Endothelial cell (in vitro differentiated cells): ENCODE results near the gene FLYWCH1. TPM values are rescaled to one million over a fixed set of nuclear protein-coding genes. Genes with fewer than 3 reads are reported as not detected.

Experiments used
- DNase-seq: peaks from one replicate; pipeline ENCODE4 v3.0.0; 2021; ENCODE audit warnings: low spot score
- H3K27ac Mint-ChIP-seq: one replicate; pipeline ENCODE4 v1.8.0; 2021; ENCODE audit warnings: mixed read lengths, inconsistent platforms; ENCODE audit not compliant: unreplicated experiment
- H3K27me3 Mint-ChIP-seq: one replicate; pipeline ENCODE4 v1.8.0; 2021; ENCODE audit warnings: mild to moderate bottlenecking, moderate library complexity, mixed read lengths, inconsistent platforms; ENCODE audit not compliant: unreplicated experiment
- H3K36me3 Mint-ChIP-seq: one replicate; pipeline ENCODE4 v1.8.0; 2021; ENCODE audit warnings: mild to moderate bottlenecking, low read depth, mixed read lengths, inconsistent platforms; ENCODE audit not compliant: unreplicated experiment
- H3K4me1 Mint-ChIP-seq: one replicate; pipeline ENCODE4 v1.8.0; 2021; ENCODE audit warnings: mild to moderate bottlenecking, mixed read lengths, inconsistent platforms; ENCODE audit not compliant: unreplicated experiment
- H3K4me3 Mint-ChIP-seq: one replicate; pipeline ENCODE4 v1.8.0; 2021; ENCODE audit warnings: mild to moderate bottlenecking, mixed read lengths, inconsistent platforms; ENCODE audit not compliant: unreplicated experiment
- H3K9me3 Mint-ChIP-seq: one replicate; pipeline ENCODE4 v1.8.0; 2021; ENCODE audit warnings: mixed read lengths, inconsistent platforms; ENCODE audit not compliant: unreplicated experiment
- CTCF ChIP-seq: fragments of 200-600 bp; sonication (generic); IDR thresholded peaks from one replicate; pipeline ENCODE4 v1.5.0; 2021; ENCODE audit warnings: antibody characterized with exemption; ENCODE audit not compliant: unreplicated experiment
- total RNA-seq: library from RNA; stranded (reverse); fragmentation: NEBNext Ultra II Directional; extraction: Animal tissue kit (Norgen Biotek cat#: 25700); gene quantifications from one replicate; pipeline ENCODE4 v1.2.1, GENCODE V29; 2021; ENCODE audit not compliant: unreplicated experiment

Gene FLYWCH1
- total RNA-seq, 1 donor from 2014 or later: 50.8 TPM

GRCh38 chr16:2990891-2991290 is 79.2 kb downstream of the FLYWCH1 start:
- H3K4me3 Mint-ChIP-seq: no peak overlapping the region
- H3K27ac Mint-ChIP-seq: no peak overlapping the region
- no peaks in the 10 kb centered on the region for H3K36me3 Mint-ChIP-seq
- TF ChIP-seq CTCF: no peak
- no peaks in the 10 kb centered on the region for H3K9me3 Mint-ChIP-seq
- peaks cover 2% of the 10 kb centered on the region for H3K27me3 Mint-ChIP-seq
- no peaks in the 10 kb centered on the region for H3K4me1 Mint-ChIP-seq
- no peak for DNase-seq

- H3K27ac Mint-ChIP-seq: no peak overlapping the region
- TF ChIP-seq CTCF: no peak
- no peak for DNase-seq
- H3K36me3 Mint-ChIP-seq: no peaks in the 10 kb centered on the region
- peaks cover 4% of the 10 kb centered on the region for H3K27me3 Mint-ChIP-seq
- H3K4me1 Mint-ChIP-seq: no peaks in the 10 kb centered on the region
- H3K9me3 Mint-ChIP-seq: no peaks in the 10 kb centered on the region
- H3K4me3 Mint-ChIP-seq: no peak overlapping the region
These were observed 80.0 kb downstream of the FLYWCH1 start for GRCh38 chr16:2991566-2992261.

GRCh38 chr16:2992383-2993081 is 80.8 kb downstream of the FLYWCH1 start:
- Mint-ChIP-seq H3K27me3 (peaks cover 4% of the 10 kb centered on the region), H3K4me3 (no peak overlapping the region), H3K27ac (no peak overlapping the region), H3K4me1 (no peaks in the 10 kb centered on the region), H3K36me3 (no peaks in the 10 kb centered on the region), H3K9me3 (no peaks in the 10 kb centered on the region)
- no peak for DNase-seq
- TF ChIP-seq CTCF: no peak

GRCh38 chr16:2996298-2996697 is 84.6 kb downstream of the FLYWCH1 start:
- DNase-seq: no peak
- TF ChIP-seq CTCF: no peak

GRCh38 chr16:2999929-3000328 is 88.2 kb downstream of the FLYWCH1 start:
- Mint-ChIP-seq H3K4me1 (no peaks in the 10 kb centered on the region), H3K27me3 (peaks cover 9% of the 10 kb centered on the region), H3K9me3 (no peaks in the 10 kb centered on the region), H3K4me3 (no peak overlapping the region), H3K27ac (no peak overlapping the region), H3K36me3 (no peaks in the 10 kb centered on the region)
- TF ChIP-seq CTCF: no peak
- DNase-seq: no peak

More at GRCh38 chr16:2996298-2996697, 84.6 kb downstream of the FLYWCH1 start:
- H3K27me3 Mint-ChIP-seq: peaks cover 5% of the 10 kb centered on the region
- no peak overlapping the region for H3K27ac Mint-ChIP-seq
- no peaks in the 10 kb centered on the region for H3K4me1 Mint-ChIP-seq
- no peaks in the 10 kb centered on the region for H3K9me3 Mint-ChIP-seq
- no peaks in the 10 kb centered on the region for H3K36me3 Mint-ChIP-seq
- no peak overlapping the region for H3K4me3 Mint-ChIP-seq
